T-helper 1 cell treated with Interleukin-12 subunit alpha and Interleukin-12 subunit beta and Interleukin-4 antibody, amounts not matched to agents 30 μg/mL and 1 μg/mL, for 36 hours (primary cell): ENCODE measurements around the gene MEIOB.

Experiments used
- H3K27ac Mint-ChIP-seq: one replicate; pipeline ENCODE4 v1.8.0; 2021; ENCODE audit warnings: mild to moderate bottlenecking, mixed read lengths
- H3K27me3 Mint-ChIP-seq: one replicate; pipeline ENCODE4 v1.8.0; 2021; ENCODE audit warnings: low read depth, mixed read lengths
- H3K36me3 Mint-ChIP-seq: one replicate; pipeline ENCODE4 v1.8.0; 2021; ENCODE audit warnings: low read depth, mixed read lengths
- H3K4me1 Mint-ChIP-seq: one replicate; pipeline ENCODE4 v1.8.0; 2021; ENCODE audit warnings: low read depth, mixed read lengths
- H3K4me3 Mint-ChIP-seq: one replicate; pipeline ENCODE4 v1.8.0; 2021; ENCODE audit warnings: mild to moderate bottlenecking, moderate library complexity, mixed read lengths
- H3K9me3 Mint-ChIP-seq: one replicate; pipeline ENCODE4 v1.8.0; 2021; ENCODE audit warnings: mixed read lengths

MEIOB gene

DNA sequence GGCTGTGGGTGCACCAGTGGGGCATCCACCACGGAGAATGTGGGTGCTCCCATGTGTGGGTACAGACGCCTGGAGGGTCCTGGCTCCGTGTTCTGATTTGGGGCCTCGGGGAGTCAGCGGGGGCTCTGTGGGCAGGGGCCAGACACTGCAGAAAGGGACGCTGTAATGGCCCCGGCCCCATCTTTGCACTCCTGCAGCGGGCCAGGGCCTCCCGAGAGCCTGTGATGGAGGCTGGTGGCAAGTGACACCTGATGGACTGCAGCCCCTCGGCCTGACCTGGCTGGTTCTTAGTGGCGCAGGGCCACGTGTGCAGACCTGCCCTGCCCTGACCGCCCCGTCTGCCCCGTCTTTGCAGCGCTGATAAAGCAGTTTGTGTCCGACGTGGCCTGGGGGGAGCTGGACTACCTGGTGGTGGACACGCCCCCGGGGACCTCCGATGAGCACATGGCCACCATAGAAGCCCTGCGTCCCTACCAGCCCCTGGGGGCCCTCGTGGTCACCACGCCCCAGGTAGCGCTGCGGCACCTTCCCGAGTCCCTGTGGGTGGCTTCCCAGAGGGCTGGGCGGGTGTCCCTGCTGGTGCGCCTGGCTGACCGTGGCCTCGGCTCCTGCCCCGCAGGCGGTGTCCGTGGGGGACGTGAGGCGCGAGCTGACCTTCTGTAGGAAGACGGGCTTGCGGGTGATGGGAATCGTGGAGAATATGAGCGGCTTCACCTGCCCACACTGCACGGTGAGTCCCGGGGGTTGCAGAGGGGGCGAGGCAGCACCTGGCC lies 84.5 kb downstream of the MEIOB start:
- Mint-ChIP-seq H3K36me3 (peaks cover 7% of the 10 kb centered on the region), H3K27ac (no peak overlapping the region), H3K4me3 (no peak overlapping the region), H3K4me1 (no peaks in the 10 kb centered on the region), H3K9me3 (no peaks in the 10 kb centered on the region), H3K27me3 (no peaks in the 10 kb centered on the region)

DNA sequence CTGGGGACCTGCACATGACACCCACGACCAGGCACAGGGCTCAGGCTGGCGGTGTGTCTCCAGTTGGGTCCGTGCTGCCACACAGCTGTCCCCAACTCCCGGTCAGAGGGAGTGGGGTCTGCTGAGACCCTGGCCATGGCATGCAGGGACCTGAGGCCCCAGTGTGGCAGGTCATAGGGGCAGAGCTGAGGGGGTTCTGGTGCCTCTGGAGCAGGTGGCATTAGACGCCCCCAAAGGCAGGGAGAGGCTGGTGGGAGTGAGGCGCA lies 85.0 kb downstream of the MEIOB start:
- Mint-ChIP-seq H3K27ac (no peak overlapping the region), H3K27me3 (no peaks in the 10 kb centered on the region), H3K9me3 (no peaks in the 10 kb centered on the region), H3K4me3 (no peak overlapping the region), H3K4me1 (no peaks in the 10 kb centered on the region), H3K36me3 (peaks cover 7% of the 10 kb centered on the region)

- Mint-ChIP-seq H3K4me1 (peaks cover 1% of the 10 kb centered on the region), H3K4me3 (no peak overlapping the region), H3K27ac (no peak overlapping the region), H3K27me3 (no peaks in the 10 kb centered on the region), H3K36me3 (peaks cover 7% of the 10 kb centered on the region), H3K9me3 (no peaks in the 10 kb centered on the region)
Measured at GRCh38 chr16:1786242-1787055, 85.5 kb downstream of the MEIOB start.

- Mint-ChIP-seq H3K4me3 (no peak overlapping the region), H3K36me3 (peaks cover 7% of the 10 kb centered on the region), H3K27ac (no peak overlapping the region), H3K9me3 (no peaks in the 10 kb centered on the region), H3K4me1 (peaks cover 3% of the 10 kb centered on the region), H3K27me3 (no peaks in the 10 kb centered on the region)
Measured at GRCh38 chr16:1785846-1786170, 86.2 kb downstream of the MEIOB start.

DNA sequence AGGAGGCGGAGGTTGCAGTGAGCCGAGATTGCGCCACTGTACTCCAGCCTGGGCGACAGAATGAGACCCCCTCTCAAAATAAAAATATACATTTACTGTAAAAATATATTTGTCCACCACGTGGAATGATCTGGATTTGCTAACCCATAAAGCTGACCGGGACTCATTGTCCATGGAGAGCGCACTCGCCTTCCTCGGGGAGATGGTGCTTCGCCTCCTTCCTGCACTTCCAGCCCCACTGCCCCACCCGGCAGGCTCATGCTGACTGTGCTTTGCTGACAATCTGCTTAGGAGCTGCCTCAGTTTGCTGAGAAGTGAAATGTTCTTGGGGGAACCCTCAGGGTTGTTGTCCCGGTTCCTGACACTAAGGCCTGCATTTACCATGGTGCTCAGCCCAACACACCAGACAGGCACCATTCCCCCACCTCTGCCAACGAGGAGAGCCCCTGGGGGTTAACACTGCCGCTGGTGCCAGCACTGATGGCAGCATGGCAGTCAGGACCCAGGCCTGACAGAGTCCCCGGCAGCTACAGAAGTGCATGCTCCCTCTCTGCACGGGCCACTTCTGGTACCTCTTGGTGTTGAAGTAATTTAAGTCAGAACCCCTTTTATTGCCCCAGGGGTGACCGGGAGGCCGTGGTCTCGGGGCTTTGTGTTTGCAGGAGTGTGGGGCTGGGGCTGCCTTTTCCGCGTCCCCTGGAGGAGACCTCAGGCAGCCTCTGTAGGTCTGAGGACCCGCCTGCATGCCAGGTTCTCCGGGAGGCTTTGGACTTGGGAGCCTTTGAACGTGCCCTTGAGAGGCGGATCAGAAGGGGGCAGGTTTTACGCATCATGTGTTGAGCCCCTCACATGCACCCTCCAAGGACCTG lies 86.8 kb downstream of the MEIOB start:
- Mint-ChIP-seq H3K27ac (no peak overlapping the region), H3K27me3 (no peaks in the 10 kb centered on the region), H3K4me3 (peak overlapping the region; percentile 62), H3K9me3 (no peaks in the 10 kb centered on the region), H3K36me3 (peaks cover 7% of the 10 kb centered on the region), H3K4me1 (peaks cover 3% of the 10 kb centered on the region)
